ENCODE data around the gene EMC8.

Gene EMC8

GRCh38 chr16:85733155-85733838, 66.0 kb downstream of the EMC8 start:
- no peak overlapping the region for H3K4me3 ChIP-seq (ENCODE audit: low read depth, low read length)
- no peak for DNase-seq (ENCODE audit: low read depth)
- TF ChIP-seq CTCF (IDR thresholded peaks at IDR 0.05; ENCODE audit: control insufficient read depth, extremely low read depth, insufficient read depth), result no peak

GRCh38 chr16:85731179-85731578, 68.2 kb downstream of the EMC8 start:
- no peak for DNase-seq (ENCODE audit: low read depth)
- H3K4me3 ChIP-seq (ENCODE audit: low read depth, low read length), result no peak overlapping the region
- no peak for TF ChIP-seq CTCF (IDR thresholded peaks at IDR 0.05; ENCODE audit: control insufficient read depth, extremely low read depth, insufficient read depth)

- no peak for DNase-seq (ENCODE audit: low read depth)
- H3K4me3 ChIP-seq (ENCODE audit: low read depth, low read length), result no peak overlapping the region
- no peak for TF ChIP-seq CTCF (IDR thresholded peaks at IDR 0.05; ENCODE audit: control insufficient read depth, extremely low read depth, insufficient read depth)
Observed at GRCh38 chr16:85730186-85730465, 69.2 kb downstream of the EMC8 start.

GRCh38 chr16:85729452-85730185, 69.7 kb downstream of the EMC8 start:
- TF ChIP-seq CTCF (IDR thresholded peaks at IDR 0.05; ENCODE audit: control insufficient read depth, extremely low read depth, insufficient read depth), result no peak
- DNase-seq (ENCODE audit: low read depth), result no peak
- no peak overlapping the region for H3K4me3 ChIP-seq (ENCODE audit: low read depth, low read length)

GRCh38 chr16:85728879-85729278, 70.5 kb downstream of the EMC8 start:
- DNase-seq (ENCODE audit: low read depth), result no peak

More at GRCh38 chr16:85728879-85729278, 70.5 kb downstream of the EMC8 start:
- TF ChIP-seq CTCF (IDR thresholded peaks at IDR 0.05; ENCODE audit: control insufficient read depth, extremely low read depth, insufficient read depth), result no peak
- no peak overlapping the region for H3K4me3 ChIP-seq (ENCODE audit: low read depth, low read length)

All from LNCaP clone FGC (cell line).